Measurements from ENCODE around the gene DNMT3L.

DNA sequence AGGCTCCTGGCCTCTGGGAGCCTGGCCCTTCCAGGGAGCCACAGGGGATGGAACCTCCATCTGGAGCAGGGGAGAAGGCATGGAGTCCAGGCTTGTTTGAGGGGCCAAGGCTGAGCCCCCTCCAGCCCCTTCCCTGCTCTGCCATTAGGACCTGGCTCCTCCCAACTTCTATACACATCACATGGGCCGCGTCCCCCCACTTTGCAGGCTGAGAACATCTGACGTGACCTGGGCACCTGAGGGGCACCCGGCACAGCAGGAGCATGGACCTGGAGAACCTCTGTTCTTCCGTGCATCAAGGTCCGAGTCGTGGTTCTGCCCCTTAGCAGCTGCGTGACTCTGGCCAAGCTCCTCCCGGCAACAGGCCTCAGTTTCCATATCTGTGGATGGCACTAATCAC is 20.1 kb upstream of the DNMT3L start:
- TF ChIP-seq CTCF (IDR thresholded peaks at IDR 0.05 in 8 of 11, conservative IDR thresholded peaks at IDR 0.05 in 3 of 11) (no peak), POLR2A (IDR thresholded peaks at IDR 0.05) (no peak), POLR2AphosphoS5 (IDR thresholded peaks at IDR 0.05) (no peak)

Measured in spleen (tissue), 7 donors.